KMS-11 (cell line): ENCODE results near the gene POTEF.
"Not testable (repeated sequence)": the region's sequence is repeated elsewhere in the genome, so short reads cannot be mapped to it uniquely, and the experiment has no call there.

Experiments used
- H2AFZ ChIP-seq: fragments of 200-600 bp; sonication (generic); 2 replicates; pipeline ENCODE4 v1.6.1; 2016; ENCODE audit warnings: antibody characterized with exemption, mixed run types, low read depth
- H3K27ac ChIP-seq: fragments of 200-600 bp; sonication (generic); 2 replicates; pipeline ENCODE4 v1.6.1; 2016; ENCODE audit warnings: mild to moderate bottlenecking, mixed run types
- H3K27me3 ChIP-seq: fragments of 200-600 bp; sonication (generic); 2 replicates; pipeline ENCODE4 v1.6.1; 2017; ENCODE audit warnings: mild to moderate bottlenecking, low read depth, mixed run types, moderate library complexity; ENCODE audit not compliant: insufficient read depth
- H3K36me3 ChIP-seq: fragments of 200-600 bp; sonication (generic); 2 replicates; pipeline ENCODE4 v1.6.1; 2017; ENCODE audit warnings: mild to moderate bottlenecking, mixed run types; ENCODE audit not compliant: insufficient read depth
- H3K4me1 ChIP-seq: fragments of 200-600 bp; sonication (generic); 2 replicates; pipeline ENCODE4 v1.6.1; 2016; ENCODE audit warnings: mild to moderate bottlenecking, low read depth, mixed run types; ENCODE audit not compliant: poor library complexity, severe bottlenecking
- H3K4me2 ChIP-seq: fragments of 200-600 bp; sonication (generic); 2 replicates; pipeline ENCODE4 v1.7.0; 2016; ENCODE audit warnings: mild to moderate bottlenecking, mixed run types
- H3K4me3 ChIP-seq: fragments of 200-600 bp; sonication (generic); IDR thresholded peaks from 2 replicates; pipeline ENCODE4 v1.6.1; 2017; ENCODE audit warnings: low read depth, low read length, mixed read lengths; ENCODE audit not compliant: insufficient read depth
- H3K79me2 ChIP-seq: fragments of 200-600 bp; sonication (generic); 2 replicates; pipeline ENCODE4 v1.6.1; 2016; ENCODE audit warnings: low read depth, mixed run types; ENCODE audit not compliant: insufficient read depth
- H3K9ac ChIP-seq: fragments of 200-600 bp; sonication (generic); 2 replicates; pipeline ENCODE4 v1.6.1; 2016; ENCODE audit warnings: mild to moderate bottlenecking, mixed run types
- H4K20me1 ChIP-seq: fragments of 200-600 bp; sonication (generic); 2 replicates; pipeline ENCODE4 v1.6.1; 2016; ENCODE audit warnings: mild to moderate bottlenecking, mixed run types; ENCODE audit not compliant: insufficient read depth
- CTCF ChIP-seq: fragments of 200-600 bp; sonication (generic); conservative IDR thresholded peaks from 2 replicates; pipeline ENCODE4 v1.6.1; 2017; ENCODE audit warnings: low read depth, mild to moderate bottlenecking, antibody characterized with exemption, low read length, moderate library complexity, mixed read lengths

The POTEF gene

GRCh38 chr2:130162968-130163367 is 33.9 kb upstream of the POTEF start:
- H3K79me2 ChIP-seq = no peaks in the 10 kb centered on the region
- no peak overlapping the region for H3K9ac ChIP-seq
- no peak for TF ChIP-seq CTCF
- H3K4me1 ChIP-seq = peaks cover 4% of the 10 kb centered on the region
- no peak overlapping the region for H3K4me2 ChIP-seq
- H2AFZ ChIP-seq = no peak overlapping the region
- no peak overlapping the region for H3K27ac ChIP-seq
- no peaks in the 10 kb centered on the region for H4K20me1 ChIP-seq
- H3K27me3 ChIP-seq = no peaks in the 10 kb centered on the region
- H3K4me3 ChIP-seq = no peak overlapping the region
- H3K36me3 ChIP-seq = no peaks in the 10 kb centered on the region

- not testable (repeated sequence) for H4K20me1 ChIP-seq, H3K79me2 ChIP-seq, H3K4me1 ChIP-seq, H3K27me3 ChIP-seq, H3K36me3 ChIP-seq, H3K4me2 ChIP-seq, H3K27ac ChIP-seq, H2AFZ ChIP-seq, H3K9ac ChIP-seq, H3K4me3 ChIP-seq
These were observed 33.5 kb upstream of the POTEF start for GRCh38 chr2:130162486-130162885.

GRCh38 chr2:130160838-130161705 is 32.0 kb upstream of the POTEF start:
- H3K36me3 ChIP-seq, H3K4me3 ChIP-seq, H3K27ac ChIP-seq, H3K4me1 ChIP-seq, H3K4me2 ChIP-seq, H3K27me3 ChIP-seq, H3K79me2 ChIP-seq, H4K20me1 ChIP-seq, H3K9ac ChIP-seq, H2AFZ ChIP-seq: not testable (repeated sequence)

- no peak for TF ChIP-seq CTCF
- Histone ChIP-seq H3K9ac (no peak overlapping the region), H3K79me2 (no peaks in the 10 kb centered on the region), H3K27me3 (no peaks in the 10 kb centered on the region), H3K4me2 (no peak overlapping the region), H2AFZ (no peak overlapping the region), H3K36me3 (no peaks in the 10 kb centered on the region), H3K4me1 (peaks cover 9% of the 10 kb centered on the region), H3K4me3 (no peak overlapping the region), H3K27ac (no peak overlapping the region), H4K20me1 (no peaks in the 10 kb centered on the region)
These were observed 31.1 kb upstream of the POTEF start for GRCh38 chr2:130160131-130160530.

- H3K9ac ChIP-seq, H4K20me1 ChIP-seq, H3K4me1 ChIP-seq, H3K27ac ChIP-seq, H2AFZ ChIP-seq, H3K79me2 ChIP-seq, H3K4me3 ChIP-seq, H3K27me3 ChIP-seq, H3K4me2 ChIP-seq, H3K36me3 ChIP-seq: not testable (repeated sequence)
These were observed 30.4 kb upstream of the POTEF start for GRCh38 chr2:130159376-130159775.

GRCh38 chr2:130158631-130159030 is 29.6 kb upstream of the POTEF start:
- H3K9ac ChIP-seq = no peak overlapping the region
- no peak overlapping the region for H3K4me3 ChIP-seq
- no peak overlapping the region for H2AFZ ChIP-seq
- TF ChIP-seq CTCF = no peak
- H3K4me1 ChIP-seq = peaks cover 9% of the 10 kb centered on the region
- H4K20me1 ChIP-seq = no peaks in the 10 kb centered on the region
- H3K79me2 ChIP-seq = no peaks in the 10 kb centered on the region
- no peak overlapping the region for H3K27ac ChIP-seq
- no peaks in the 10 kb centered on the region for H3K27me3 ChIP-seq
- no peak overlapping the region for H3K4me2 ChIP-seq
- H3K36me3 ChIP-seq = no peaks in the 10 kb centered on the region

GRCh38 chr2:130157825-130158514 is 28.9 kb upstream of the POTEF start:
- not testable (repeated sequence) for H3K9ac ChIP-seq, H3K4me2 ChIP-seq, H2AFZ ChIP-seq, H3K79me2 ChIP-seq, H3K4me1 ChIP-seq, H3K36me3 ChIP-seq, H3K4me3 ChIP-seq, H3K27ac ChIP-seq, H4K20me1 ChIP-seq, H3K27me3 ChIP-seq
